Muscle of arm (tissue), 12 donors: ENCODE results near the gene TGFBR2. TPM values are rescaled to one million over a fixed set of nuclear protein-coding genes. Genes with fewer than 3 reads are reported as not detected.
"Not testable (repeated sequence)": the region's sequence is repeated elsewhere in the genome, so short reads cannot be mapped to it uniquely, and the experiment has no call there.

ENCODE experiments used
- DNase-seq: peaks from one replicate; pipeline ENCODE4 v3.0.0-alpha.2; 2013
- polyA plus RNA-seq, 12 donors: library from polyadenylated mRNA; unstranded; fragments of 120-200 nt; gene quantifications; one replicate each; pipeline ENCODE4 v1.2.1, GENCODE V29; 2013; ENCODE audit not compliant: insufficient read length in 12 of 12

TGFBR2 gene
- polyA plus RNA-seq, 12 donors = 55.8 to 139 (median 66.5) TPM

GRCh38 chr3:30617069-30617468, 10.7 kb downstream of the TGFBR2 start:
- no peak for DNase-seq

- DNase-seq = no peak
Measured at GRCh38 chr3:30617653-30618052, 11.3 kb downstream of the TGFBR2 start.

- no peak for DNase-seq
Measured at GRCh38 chr3:30618526-30618925, 12.1 kb downstream of the TGFBR2 start.

DNA sequence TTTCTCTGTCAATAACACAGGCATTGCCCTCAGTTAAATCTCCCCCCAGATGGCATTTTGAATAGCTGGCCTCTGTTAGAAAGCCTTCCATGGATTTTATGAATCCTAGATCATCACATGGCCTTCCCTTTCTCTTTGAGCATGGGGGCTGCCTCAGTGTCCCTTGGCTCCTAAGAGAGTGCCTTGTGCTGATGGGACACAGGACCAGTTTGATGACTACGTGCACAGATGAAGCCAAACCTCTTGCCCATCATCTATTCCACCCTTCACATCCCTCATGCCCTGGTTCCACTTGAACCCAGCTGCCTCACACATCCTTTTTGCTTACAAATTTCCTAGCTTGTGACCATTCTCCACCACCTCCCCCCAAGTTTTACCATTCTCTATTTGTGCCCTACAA, 12.9 kb downstream of the TGFBR2 start:
- no peak for DNase-seq

GRCh38 chr3:30620402-30621360, 14.3 kb downstream of the TGFBR2 start:
- no peak for DNase-seq

- DNase-seq = no peak
Measured at GRCh38 chr3:30621576-30621975, 15.2 kb downstream of the TGFBR2 start.

DNA sequence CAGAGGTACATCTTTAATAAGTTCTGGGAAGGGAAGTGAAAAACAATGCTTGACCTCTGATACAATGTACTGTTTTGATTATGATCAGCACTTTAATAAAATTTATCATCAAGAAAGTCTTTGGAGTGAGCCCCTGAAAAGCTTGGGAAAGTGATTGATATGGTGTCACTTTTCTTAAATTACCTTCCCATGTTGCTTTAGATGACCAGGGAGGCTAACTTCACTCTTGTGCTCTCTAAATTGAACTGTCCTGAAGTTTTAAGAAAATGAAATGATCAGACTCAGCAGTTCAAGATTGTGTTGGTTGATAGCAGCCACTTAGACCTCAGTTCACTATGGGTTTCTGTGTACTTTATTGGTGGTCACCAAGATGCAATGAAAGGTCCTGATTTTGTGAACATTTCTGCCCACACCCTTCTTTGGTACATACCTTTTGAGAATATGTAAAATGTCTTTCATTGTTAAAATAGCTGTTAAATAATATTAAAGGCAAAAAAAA, 15.7 kb downstream of the TGFBR2 start:
- DNase-seq = no peak

- DNase-seq = no peak
Measured at GRCh38 chr3:30622790-30623189, 16.4 kb downstream of the TGFBR2 start.

DNA sequence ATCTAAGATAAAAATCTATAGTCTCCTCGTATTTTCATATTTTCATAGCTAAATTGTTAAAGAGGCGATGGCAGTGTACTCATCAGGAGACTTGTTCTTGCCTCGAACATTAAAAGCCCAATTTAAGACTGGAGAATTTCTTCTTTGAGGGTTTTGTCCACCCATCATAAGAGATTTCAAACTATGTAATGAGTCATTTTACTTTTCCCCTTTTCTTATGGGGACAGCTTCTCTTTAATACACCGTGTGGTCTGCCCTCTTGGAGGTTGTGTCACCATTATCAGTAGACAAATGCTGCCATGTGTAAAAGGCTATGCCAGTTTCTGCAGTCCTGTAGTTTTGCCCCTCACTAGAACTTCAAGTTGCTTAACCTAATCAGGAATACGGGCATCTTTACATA, 16.9 kb downstream of the TGFBR2 start:
- DNase-seq = no peak

- DNase-seq = not testable (repeated sequence)
Measured at GRCh38 chr3:30624480-30624879, 18.1 kb downstream of the TGFBR2 start.

GRCh38 chr3:30625541-30626438, 19.4 kb downstream of the TGFBR2 start:
- no peak for DNase-seq

GRCh38 chr3:30626443-30627180, 20.2 kb downstream of the TGFBR2 start:
- DNase-seq = no peak

DNA sequence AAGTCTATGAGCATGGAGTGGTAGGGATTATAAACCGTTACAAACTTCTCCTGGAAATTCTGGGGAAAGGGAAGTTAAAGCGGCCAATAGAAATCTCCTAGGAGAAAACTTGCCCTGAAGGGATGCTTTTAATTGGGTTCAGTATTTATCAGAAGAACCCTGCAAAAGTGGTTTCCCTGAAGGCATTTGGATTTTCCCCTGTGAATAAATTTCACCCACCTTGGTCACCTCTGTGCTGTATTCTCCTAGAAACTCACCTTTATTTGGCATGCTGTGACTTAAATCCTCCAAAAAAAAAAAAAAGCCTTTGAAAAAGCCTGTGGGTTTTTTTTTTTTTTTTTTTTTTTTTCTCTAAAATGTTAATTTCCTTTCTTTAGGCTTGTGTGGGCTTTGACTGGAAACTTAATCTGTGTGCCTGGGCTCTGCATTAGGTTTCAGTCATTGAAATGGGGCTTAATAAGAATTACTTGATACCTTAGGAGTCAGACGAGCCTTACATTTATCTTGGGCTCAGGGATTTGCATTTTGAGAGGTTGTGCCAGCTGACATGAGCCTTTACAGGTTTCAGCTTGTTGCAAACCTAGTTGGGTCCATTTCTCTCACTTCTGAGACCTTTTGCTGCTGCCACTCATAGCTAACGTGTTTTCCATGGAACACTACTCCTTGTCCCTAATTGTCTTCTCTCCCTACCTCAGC, 22.0 kb downstream of the TGFBR2 start:
- DNase-seq = no peak

DNA sequence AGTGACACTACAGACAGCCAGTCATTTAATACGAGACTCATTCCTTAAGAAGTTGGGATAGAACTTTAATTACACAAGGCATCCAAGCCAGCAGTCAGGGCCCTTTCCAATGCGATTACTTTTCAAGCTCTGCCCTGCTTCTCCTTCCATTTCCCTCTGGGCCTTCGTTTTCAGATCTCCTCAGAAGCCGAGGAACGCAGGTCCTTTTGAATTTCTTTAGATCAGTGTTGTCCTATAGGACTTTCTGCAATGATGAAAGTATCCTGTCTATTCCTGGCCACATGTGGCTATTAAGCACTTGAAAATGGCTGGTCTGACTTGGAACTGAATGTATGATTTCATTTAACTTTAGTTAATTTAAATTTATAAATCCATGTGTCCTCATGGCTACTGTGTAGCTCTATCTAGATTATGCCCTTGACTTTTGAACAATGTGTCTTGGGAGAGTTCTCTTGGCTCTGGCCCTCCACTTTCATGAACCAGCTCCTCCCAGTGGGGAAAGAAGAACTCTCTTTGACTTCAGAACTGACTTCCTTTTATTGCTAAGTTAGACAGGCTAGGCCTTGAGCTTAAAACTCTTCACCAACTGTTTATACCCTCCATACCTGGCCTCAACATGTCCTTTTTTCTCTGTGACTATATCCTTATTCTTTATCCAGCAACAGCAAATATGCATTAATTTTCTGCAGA, 22.6 kb downstream of the TGFBR2 start:
- DNase-seq = no peak

DNA sequence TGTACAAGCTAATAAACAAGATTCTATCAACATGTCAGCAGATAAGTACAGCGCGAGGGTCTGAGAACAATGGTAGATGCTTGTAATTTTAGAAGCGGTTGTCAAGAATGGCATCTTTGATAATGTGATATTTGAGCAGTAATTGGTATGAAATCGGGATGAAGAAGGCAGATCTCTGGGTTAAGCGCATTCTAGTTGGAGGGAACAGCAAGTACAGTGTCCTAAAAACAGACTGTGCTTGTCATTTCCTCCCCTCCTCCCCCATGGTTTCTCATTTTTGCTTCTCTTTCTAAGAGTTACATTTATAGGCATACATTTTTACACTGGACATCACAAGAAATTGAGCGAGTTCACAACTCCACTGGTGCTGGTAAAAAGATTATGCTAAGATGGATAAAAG, 23.3 kb downstream of the TGFBR2 start:
- no peak for DNase-seq

DNA sequence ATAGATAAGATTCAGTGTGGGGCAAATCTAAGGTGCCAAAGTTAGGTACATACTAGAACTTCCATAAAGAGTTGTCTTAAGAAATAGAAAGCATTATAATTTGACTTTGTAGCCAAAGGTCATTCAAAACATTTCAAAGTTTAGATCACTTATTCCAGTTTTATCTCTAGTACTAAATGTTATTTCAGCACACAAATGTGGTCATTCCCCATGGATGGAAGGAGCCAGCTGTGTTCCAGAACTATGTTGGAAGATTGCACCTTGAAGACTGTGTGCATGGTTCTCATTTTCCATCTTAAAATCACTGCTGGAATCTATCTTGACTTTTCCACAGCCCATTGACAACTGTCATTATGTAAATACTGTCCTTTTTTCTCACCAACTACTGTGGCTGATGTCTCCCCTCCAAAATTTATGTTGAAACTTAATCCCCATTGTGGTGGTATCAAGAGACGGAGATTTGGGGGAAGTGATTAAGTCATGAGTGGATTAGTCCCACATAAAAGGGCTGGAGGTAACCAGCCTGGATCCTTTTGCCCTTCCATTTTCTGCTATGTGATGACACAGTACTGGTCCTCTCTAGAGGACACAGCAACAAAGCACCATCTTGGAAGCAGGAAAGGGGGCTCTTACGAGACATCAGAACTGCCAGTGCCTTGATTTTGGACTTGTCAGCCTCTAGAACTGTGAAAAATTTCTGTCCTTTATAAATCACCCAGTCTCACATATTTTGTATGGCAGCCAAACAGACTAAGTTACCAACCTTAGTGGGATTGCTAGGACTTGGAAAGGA, 24.0 kb downstream of the TGFBR2 start:
- no peak for DNase-seq

GRCh38 chr3:30631243-30631904, 25.0 kb downstream of the TGFBR2 start:
- no peak for DNase-seq

DNA sequence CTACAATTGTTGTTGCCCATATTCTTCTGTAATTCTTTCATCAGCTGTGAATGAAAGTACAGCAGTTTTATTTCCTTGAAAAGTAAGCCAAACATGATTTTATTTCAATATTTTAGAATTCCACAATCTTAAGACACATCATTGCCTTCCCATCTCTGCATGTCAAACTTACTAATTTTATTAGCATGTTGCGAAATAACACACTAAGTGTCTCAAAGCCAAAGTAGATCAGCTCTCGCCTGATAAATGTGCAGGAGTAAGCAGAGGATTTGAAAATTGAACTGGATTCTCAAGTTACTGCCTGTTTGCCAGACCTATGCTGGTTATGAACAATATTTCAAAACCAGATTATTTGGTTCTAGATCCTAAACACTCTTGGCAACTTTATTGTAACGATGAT, 25.7 kb downstream of the TGFBR2 start:
- DNase-seq = no peak

DNA sequence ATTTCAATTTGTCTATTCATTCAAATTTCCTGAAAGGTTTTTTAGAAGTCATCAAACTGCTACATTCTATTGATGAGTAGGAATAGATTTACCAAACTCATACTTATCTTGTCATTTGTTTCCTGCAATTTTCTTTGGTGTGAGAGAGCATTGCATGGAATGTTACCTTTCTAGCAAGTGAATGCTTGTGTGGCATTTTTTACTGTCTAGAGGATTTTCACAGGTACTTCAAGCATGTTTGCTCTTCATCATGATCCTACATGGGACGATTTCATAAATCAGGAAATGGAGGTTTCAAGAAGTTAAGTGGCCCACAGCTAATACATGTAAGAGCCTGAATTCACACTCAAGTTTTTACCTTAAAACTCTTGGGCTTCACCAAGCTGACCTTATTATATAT, 26.1 kb downstream of the TGFBR2 start:
- DNase-seq = no peak
